Measurements from ENCODE around the gene AKNA.

- TF ChIP-seq POLR2A (IDR thresholded peaks at IDR 0.05) (no peak), CTCF (IDR thresholded peaks at IDR 0.05) (no peak), POLR2AphosphoS5 (IDR thresholded peaks at IDR 0.05) (no peak), EP300 (IDR thresholded peaks at IDR 0.05) (no peak)
These were observed 25.4 kb downstream of the AKNA start for GRCh38 chr9:114362394-114362793.

All from sigmoid colon (tissue), 4 donors.